HL-60/S4 treated with retinoic acid at 250 ng/mL for 4 days and 3 days (cell line): ENCODE data around the gene RYR3.

Source experiments
- in situ Hi-C: fragments of 300-500 bp; cut with MboI; formaldehyde crosslinking; loops from 2 replicates; pipeline ENCODE4 v1.7.0; 2022; ENCODE audit warnings: low sequenced_read_pairs

The RYR3 gene

GRCh38 chr15:33443708-33444107 lies 132.9 kb downstream of the RYR3 start:
- in situ Hi-C loops = no loop called here

DNA sequence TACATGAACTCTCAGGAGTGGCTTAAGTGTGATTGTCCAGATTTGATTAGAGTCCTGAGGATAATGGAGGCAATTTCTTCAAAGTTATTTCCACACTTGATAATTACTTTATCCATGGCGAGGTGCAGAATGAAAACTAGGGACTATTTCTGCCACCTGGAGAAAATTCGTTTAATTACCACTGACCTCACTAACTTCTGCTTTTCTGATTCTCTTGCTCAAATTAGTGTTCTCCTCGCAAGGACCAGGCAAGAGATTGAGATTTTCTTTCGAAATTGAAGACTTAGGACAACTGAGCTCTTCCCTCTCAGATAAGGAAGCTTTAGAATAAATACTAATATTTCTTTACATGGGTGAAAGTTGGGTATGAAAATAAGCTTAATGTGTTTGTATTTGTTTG lies 135.2 kb downstream of the RYR3 start:
- in situ Hi-C loops = no loop called here

DNA sequence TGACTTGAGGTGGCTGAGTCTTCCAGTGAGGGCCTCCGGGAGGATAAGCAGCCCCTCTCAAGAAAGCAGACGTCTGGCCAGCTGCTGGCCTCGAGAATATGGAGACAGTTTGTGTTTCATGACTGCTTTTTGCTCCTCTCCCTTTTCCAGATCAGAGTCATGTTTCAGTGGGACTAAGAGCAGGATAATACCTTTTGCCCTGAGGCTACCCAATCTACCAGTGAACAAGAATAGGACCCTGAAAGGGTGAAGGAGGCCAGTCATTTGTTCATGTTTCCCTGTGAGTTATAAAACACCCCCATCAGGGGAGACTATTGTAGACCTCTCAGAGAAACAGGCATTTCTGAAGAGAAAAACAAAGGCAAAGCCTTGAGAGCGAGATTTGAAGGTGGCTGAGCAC lies 137.4 kb downstream of the RYR3 start:
- in situ Hi-C loops = no loop called here

- in situ Hi-C loops = no loop called here
Observed at GRCh38 chr15:33448961-33449606, 138.3 kb downstream of the RYR3 start.

- in situ Hi-C loops = no loop called here
Observed at GRCh38 chr15:33449810-33450209, 139.0 kb downstream of the RYR3 start.

DNA sequence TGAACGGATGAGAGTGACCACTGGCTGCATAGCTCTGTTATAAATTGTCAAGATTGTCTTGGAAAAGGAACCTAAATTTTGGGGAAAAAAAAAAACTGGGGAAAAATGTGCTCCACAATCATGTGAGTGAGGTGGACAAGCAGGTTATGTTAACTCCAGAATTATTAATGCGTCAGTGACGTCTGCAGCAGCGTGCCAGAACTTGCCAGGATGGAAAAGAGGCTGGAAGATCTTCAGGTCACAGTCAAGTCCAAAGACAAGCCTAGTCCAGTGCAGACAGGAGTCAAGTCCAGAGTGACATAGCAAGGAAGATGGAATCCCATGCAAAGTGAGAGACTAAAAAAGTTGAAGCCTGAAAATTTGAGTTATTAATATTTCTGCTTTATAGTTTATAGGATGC lies 140.6 kb downstream of the RYR3 start:
- in situ Hi-C loops = no loop called here

- in situ Hi-C loops = no loop called here
Observed at GRCh38 chr15:33453761-33454160, 143.0 kb downstream of the RYR3 start.

DNA sequence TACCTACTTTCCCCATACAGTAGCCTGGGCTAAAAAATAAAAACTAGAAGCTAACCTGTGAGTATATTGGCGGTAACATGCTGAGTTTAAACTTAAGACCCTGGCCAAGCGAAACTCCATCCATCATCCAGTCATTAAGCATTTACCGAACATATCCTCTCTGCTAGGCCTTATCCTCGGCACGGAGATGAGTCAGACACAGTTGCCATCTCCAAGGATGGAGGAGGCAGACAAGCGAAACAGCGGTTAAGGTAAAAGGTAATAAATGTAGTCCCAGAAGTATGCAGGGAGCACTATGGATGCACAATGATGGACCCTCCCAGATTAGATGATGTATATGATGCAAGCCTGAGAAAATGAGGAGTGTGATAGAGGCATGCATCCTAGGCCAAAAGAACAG lies 143.6 kb downstream of the RYR3 start:
- in situ Hi-C loops = no loop called here

DNA sequence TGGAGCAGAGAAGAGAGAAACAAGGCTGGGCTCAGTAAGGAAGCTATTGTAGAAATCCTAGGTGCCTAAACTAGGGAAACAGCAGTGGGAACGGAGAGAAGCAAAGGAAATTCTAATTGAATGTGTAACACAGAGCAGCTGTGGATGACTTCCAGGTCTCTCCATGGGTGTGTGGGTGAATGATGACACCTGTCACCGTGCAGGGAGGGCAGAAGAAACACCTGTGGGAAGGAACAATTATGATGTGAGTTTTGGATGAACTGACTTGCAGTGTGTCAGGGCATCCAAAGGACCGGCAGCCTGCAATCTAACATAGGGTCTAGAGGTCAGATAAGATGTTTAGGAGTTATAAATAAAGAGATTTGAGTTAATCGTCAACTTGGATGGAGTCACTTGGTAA lies 144.2 kb downstream of the RYR3 start:
- in situ Hi-C loops = no loop called here

DNA sequence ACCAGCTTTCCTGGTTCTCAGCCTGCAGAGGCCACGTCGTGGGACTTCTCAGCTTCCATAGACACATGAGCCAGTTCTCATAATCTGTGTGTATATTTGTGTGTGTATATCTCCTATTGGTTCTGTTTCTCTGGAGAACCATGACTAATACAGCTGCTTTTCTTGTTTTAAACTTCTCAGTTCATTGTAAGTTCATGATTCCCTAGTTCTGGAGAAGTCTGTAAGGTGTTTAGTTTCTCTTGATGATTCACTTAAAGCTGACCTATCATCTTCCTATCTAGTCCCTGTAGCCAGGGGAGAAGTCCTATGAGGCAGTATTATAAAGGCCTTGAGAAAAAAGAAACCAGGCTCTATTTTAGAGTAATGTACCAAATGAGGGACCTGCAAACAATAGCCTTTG lies 147.7 kb downstream of the RYR3 start:
- in situ Hi-C loops = no loop called here

DNA sequence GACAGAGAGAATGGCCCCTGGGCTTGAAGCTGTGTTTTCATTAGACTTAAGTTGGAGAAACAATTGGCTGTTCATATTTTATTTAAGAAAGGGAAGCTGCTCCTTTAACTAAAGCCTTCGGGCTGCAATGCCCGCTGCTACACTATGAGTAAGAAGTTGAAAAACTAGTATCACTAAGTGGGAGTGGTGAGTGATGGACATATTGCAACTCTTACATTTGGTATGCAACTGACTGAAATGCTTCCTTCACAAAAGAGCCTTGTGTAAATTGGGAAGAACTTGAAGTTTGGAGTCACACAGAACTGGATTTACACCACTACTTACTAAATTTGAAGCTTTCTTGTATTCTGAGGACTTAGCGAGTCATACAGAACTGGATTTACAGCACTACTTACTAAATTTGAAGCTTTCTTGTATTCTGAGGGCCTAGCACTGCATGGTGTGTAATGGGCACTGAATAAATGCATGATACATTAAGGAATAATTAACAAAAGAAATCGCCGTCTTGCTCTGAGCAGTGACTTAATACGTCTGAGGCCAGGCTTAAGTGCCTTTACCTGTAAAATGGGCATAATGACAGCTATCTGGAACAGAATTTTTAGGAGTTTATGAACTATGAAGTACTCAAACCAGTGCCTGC lies 149.5 kb downstream of the RYR3 start:
- in situ Hi-C loops = no loop called here

- in situ Hi-C loops = no loop called here
Observed at GRCh38 chr15:33461671-33462070, 150.9 kb downstream of the RYR3 start.

- in situ Hi-C loops = no loop called here
Observed at GRCh38 chr15:33467146-33467815, 156.5 kb downstream of the RYR3 start.

GRCh38 chr15:33467816-33468163 lies 157.0 kb downstream of the RYR3 start:
- in situ Hi-C loops = no loop called here

DNA sequence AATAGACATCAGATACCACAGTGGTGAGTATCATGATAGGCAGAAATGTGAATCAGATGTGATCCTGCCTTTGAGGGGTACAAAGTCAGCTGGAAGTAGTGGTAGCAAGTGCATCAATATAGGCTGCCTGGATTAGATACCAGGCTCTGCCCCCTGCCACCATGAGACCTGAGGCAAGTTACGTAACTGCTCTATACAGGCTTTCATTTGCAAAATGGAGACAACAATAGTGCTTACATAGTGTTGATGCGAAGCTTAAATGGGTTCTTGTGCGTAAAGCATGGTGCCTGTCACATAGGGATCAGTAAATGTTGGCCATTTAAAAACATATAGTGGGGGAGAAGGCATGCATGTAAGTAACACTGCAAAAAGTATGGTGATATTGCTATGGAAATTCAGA lies 158.0 kb downstream of the RYR3 start:
- in situ Hi-C loops = no loop called here

- in situ Hi-C loops = no loop called here
Observed at GRCh38 chr15:33473005-33473404, 162.2 kb downstream of the RYR3 start.

DNA sequence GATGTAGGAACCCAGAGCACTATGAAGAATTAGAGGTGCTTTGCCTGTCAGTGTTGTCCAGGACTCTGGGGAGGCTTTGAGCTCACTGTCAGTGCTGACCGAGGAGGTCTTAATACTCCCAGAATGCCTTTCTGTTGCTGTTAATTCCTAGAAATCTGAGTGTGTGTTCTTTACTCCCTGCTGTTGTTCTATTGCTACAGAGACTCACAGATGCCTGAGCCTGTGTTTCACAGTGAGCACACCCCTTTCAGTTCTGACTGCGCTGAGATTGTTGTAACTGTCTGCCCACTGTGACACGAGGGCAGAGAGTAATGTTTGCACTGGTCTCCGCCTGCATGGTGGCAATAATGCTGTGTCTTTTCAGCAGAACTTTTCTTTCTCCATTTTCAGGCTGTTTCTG lies 162.9 kb downstream of the RYR3 start:
- in situ Hi-C loops = no loop called here

DNA sequence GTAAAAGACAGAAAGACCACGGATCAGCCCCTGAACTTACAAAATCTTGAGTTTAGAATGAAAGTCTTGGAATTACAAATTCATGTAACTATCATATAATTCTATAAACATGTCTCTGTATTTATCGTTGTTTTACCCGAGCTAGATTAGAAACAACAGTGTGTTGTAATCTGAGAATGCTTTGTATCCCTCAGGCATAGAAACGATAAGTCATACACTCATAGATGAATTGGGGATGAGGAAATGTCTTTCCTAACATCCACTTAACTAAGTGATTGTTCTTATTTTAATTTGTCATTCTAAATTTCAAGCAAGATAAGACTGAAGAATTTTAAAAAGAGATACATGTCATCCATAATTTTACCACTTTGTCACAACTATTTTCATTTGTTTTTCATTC lies 165.3 kb downstream of the RYR3 start:
- in situ Hi-C loops = no loop called here

DNA sequence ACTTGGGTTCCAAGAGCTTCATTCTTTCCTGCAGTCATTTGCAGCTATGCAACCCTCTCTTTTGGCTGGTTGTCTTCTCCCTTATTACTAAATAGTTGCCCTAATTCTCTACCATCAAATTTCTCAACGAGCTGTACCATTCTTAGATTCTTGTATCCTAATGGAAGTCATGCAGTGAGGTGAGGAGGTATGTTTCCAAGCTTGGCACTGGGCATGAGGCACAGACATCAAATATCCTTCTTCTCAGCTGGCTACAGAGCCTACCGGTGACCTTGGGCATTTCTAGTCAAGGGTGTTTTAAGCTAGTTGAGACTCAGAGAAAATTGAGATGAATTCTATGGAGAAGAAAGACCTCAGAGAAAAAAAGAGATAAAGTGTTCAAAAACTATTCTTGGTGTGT lies 166.1 kb downstream of the RYR3 start:
- in situ Hi-C loops = no loop called here

GRCh38 chr15:33489335-33489734 lies 178.6 kb downstream of the RYR3 start:
- in situ Hi-C loops = no loop called here

DNA sequence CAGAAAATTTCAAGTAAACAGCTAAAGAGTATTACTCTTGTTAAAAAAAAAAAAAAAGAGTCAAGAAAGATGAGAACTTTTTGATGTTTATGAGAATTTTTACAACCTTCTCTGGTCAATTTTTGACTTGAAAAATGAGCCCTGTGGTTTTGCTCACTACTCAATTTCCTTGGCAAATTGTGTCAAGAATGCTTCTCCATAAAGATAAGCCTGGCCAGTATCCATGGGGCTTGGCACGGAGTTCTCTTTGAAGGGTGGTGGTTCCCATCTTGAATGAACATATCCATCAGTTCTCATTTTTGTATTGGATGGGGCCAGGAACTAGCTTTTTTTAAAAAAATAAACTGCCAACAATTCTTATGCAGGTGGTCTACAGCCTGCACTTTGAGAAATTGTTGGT lies 179.9 kb downstream of the RYR3 start:
- in situ Hi-C loops = no loop called here

DNA sequence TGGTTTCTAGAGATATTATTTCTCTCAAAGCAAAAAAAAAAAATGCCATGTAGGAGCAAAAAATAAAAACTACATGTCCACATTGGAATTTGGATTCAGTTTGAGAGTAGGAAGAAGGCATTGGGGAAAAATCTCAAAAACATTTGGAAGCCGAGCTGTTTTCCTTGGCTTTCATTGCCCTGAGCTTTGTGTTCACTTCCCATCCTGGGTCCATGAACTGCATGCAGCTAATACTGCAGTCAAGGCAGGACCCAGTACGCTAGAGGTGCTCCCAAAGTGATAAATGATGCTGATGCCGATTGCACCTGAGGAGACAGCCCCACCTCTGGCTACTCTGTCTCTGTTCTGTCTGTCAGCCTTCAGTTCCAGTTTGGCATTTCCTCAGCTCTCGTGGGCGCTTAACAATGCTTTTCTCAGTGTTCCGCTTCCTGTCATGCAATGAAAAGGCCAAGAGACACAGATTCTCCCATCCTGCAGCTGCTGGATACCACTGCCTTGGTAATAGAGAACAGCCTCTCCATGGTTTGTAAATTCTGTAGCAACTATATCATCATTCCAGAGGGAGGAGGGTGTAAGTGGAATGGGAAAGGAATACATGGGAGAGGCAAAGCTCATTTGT lies 181.8 kb downstream of the RYR3 start:
- in situ Hi-C loops = no loop called here
